ENCODE data around the gene GATA2. TPM values are rescaled to one million over a fixed set of nuclear protein-coding genes. Genes with fewer than 3 reads are reported as not detected.

The GATA2 gene
- total RNA-seq, 1 experiment from 2014 or later, result 74.6 TPM

GRCh38 chr3:128482175-128482574 lies 10.8 kb downstream of the GATA2 start:
- POLR2A ChIA-PET, result no interaction called here
- Histone ChIP-seq H3K36me3 (ENCODE audit: control insufficient read depth, insufficient read depth, low read length) (peaks cover 10% of the 10 kb centered on the region), H3K27me3 (ENCODE audit: control insufficient read depth, insufficient read depth, low read length) (no peaks in the 10 kb centered on the region), H3K4me1 (ENCODE audit: control insufficient read depth, insufficient read depth, low read length) (peaks cover 40% of the 10 kb centered on the region), H3K27ac (ENCODE audit: low read length) (peak overlapping the region; percentile 45; the same call in 1 of the 2 replicates), H3K4me3 (ENCODE audit: low read depth in 2 of 2, low read length in 2 of 2) (no peak overlapping the region), H3K9me3 (ENCODE audit: control insufficient read depth, insufficient read depth, low read depth, low read length) (no peaks in the 10 kb centered on the region)
- no peak for ATAC-seq
- BruUV-seq (replicated peaks), result no TSS peak
- no peak for TF ChIP-seq SIN3A (IDR thresholded peaks at IDR 0.05; ENCODE audit: borderline replicate concordance, insufficient read depth, low read depth, low read length)
- TF ChIP-seq, protein P1, sequence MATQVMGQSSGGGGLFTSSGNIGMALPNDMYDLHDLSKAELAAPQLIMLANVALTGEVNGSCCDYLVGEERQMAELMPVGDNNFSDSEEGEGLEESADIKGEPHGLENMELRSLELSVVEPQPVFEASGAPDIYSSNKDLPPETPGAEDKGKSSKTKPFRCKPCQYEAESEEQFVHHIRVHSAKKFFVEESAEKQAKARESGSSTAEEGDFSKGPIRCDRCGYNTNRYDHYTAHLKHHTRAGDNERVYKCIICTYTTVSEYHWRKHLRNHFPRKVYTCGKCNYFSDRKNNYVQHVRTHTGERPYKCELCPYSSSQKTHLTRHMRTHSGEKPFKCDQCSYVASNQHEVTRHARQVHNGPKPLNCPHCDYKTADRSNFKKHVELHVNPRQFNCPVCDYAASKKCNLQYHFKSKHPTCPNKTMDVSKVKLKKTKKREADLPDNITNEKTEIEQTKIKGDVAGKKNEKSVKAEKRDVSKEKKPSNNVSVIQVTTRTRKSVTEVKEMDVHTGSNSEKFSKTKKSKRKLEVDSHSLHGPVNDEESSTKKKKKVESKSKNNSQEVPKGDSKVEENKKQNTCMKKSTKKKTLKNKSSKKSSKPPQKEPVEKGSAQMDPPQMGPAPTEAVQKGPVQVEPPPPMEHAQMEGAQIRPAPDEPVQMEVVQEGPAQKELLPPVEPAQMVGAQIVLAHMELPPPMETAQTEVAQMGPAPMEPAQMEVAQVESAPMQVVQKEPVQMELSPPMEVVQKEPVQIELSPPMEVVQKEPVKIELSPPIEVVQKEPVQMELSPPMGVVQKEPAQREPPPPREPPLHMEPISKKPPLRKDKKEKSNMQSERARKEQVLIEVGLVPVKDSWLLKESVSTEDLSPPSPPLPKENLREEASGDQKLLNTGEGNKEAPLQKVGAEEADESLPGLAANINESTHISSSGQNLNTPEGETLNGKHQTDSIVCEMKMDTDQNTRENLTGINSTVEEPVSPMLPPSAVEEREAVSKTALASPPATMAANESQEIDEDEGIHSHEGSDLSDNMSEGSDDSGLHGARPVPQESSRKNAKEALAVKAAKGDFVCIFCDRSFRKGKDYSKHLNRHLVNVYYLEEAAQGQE (IDR thresholded peaks at IDR 0.05; ENCODE audit: insufficient read depth in 1 of 2, low read depth in 2 of 2, low read length in 1 of 2), result no peak
- TF ChIP-seq, protein P2, sequence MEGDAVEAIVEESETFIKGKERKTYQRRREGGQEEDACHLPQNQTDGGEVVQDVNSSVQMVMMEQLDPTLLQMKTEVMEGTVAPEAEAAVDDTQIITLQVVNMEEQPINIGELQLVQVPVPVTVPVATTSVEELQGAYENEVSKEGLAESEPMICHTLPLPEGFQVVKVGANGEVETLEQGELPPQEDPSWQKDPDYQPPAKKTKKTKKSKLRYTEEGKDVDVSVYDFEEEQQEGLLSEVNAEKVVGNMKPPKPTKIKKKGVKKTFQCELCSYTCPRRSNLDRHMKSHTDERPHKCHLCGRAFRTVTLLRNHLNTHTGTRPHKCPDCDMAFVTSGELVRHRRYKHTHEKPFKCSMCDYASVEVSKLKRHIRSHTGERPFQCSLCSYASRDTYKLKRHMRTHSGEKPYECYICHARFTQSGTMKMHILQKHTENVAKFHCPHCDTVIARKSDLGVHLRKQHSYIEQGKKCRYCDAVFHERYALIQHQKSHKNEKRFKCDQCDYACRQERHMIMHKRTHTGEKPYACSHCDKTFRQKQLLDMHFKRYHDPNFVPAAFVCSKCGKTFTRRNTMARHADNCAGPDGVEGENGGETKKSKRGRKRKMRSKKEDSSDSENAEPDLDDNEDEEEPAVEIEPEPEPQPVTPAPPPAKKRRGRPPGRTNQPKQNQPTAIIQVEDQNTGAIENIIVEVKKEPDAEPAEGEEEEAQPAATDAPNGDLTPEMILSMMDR (IDR thresholded peaks at IDR 0.05), result no peak
- no peak for TF ChIP-seq TCF7L2 (IDR thresholded peaks at IDR 0.05; ENCODE audit: low read depth, low read length)
- no peak for TF ChIP-seq POLR2AphosphoS5 (IDR thresholded peaks at IDR 0.05; ENCODE audit: low read depth, low read length)
- intact Hi-C loops (cut with micrococcal nuclease; ENCODE audit: unreplicated experiment), result no loop called here
- no peak for DNase-seq (ENCODE audit: low read depth, low spot score)
- CTCF ChIA-PET, result interaction anchor here (0.6 kb wide), 1 partner anchor 130 kb away, joined by 8 read pairs; no protein-coding TSS in a partner anchor
- in situ Hi-C loops (cut with HindIII; ENCODE audit: low pct_unique_long_range_greater_than_20kb, low sequenced_read_pairs), result no loop called here

- no peaks in the 10 kb centered on the region for H3K27me3 ChIP-seq (ENCODE audit: control insufficient read depth, insufficient read depth, low read length)
- intact Hi-C loops (cut with micrococcal nuclease; ENCODE audit: unreplicated experiment) (no loop called here), in situ Hi-C loops (cut with HindIII; ENCODE audit: low pct_unique_long_range_greater_than_20kb, low sequenced_read_pairs) (no loop called here)
- ChIA-PET CTCF (no interaction called here), POLR2A (no interaction called here)
- BruUV-seq (replicated peaks), result no TSS peak
- H3K9me3 ChIP-seq (ENCODE audit: control insufficient read depth, insufficient read depth, low read depth, low read length), result no peaks in the 10 kb centered on the region
- DNase-seq (ENCODE audit: low read depth, low spot score) (no peak), ATAC-seq (no peak)
- H3K4me1 ChIP-seq (ENCODE audit: control insufficient read depth, insufficient read depth, low read length), result peaks cover 40% of the 10 kb centered on the region
- H3K36me3 ChIP-seq (ENCODE audit: control insufficient read depth, insufficient read depth, low read length), result peaks cover 10% of the 10 kb centered on the region
- TF ChIP-seq TCF7L2 (IDR thresholded peaks at IDR 0.05; ENCODE audit: low read depth, low read length) (no peak), POLR2AphosphoS5 (IDR thresholded peaks at IDR 0.05; ENCODE audit: low read depth, low read length) (no peak), SIN3A (IDR thresholded peaks at IDR 0.05; ENCODE audit: borderline replicate concordance, insufficient read depth, low read depth, low read length) (no peak)
- TF ChIP-seq, protein P1 (IDR thresholded peaks at IDR 0.05; ENCODE audit: insufficient read depth in 1 of 2, low read depth in 2 of 2, low read length in 1 of 2), result no peak
- TF ChIP-seq, protein P2 (IDR thresholded peaks at IDR 0.05), result no peak
- H3K27ac ChIP-seq (ENCODE audit: low read length), result no peak overlapping the region
- H3K4me3 ChIP-seq (ENCODE audit: low read depth in 2 of 2, low read length in 2 of 2), result no peak overlapping the region
Measured at GRCh38 chr3:128481438-128481942, 11.5 kb downstream of the GATA2 start.

Data from Panc1 (cell line).